ENCODE measurements around the gene BDNF. TPM values are rescaled to one million over a fixed set of nuclear protein-coding genes. Genes with fewer than 3 reads are reported as not detected.

Gene BDNF
- polyA plus RNA-seq, 1 donor (not counting 4 experiments of a cell fraction or from before 2014, with no cell fraction given): 0.35 TPM

DNA sequence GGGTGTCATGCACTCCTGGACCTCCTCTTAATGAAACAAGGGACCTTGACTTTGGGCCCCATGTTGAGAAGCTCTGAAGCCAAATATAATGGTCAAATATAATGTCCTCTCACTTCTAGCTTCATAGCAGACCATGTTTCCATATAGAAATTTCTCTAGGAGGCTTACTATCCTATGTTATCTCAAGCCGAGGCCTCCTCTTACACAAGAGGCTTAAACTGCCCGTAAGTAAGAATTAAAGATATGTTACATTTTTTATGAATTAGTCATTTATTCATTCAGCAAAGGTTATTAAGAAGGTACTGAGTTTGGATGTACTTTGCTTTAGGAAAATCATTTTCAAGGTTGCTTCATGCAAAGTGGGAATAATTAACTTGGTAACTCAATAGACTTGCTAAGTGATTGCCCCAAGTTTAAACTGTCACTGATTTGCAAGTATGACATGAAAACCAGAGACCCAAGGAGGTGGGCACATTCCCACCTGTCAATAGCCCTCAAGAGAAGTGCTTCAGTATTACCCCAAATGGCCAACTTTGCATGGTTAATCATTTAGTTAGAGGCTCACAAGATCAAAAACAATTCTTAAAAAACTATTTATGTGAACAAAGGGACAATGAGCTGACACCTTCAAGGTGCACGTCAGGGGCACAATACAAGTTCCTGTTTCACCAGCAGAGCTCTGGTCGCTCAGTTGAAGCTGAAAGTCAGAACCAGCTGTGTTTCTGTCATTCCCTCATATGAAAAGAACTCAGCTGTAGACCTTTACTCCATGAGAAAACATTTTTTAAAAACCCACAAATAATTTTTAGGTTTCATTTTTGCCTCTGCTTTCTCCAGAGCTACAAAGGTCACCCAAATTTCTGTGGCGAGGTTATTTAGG is 20.9 kb downstream of the BDNF start:
- H2AFZ ChIP-seq (ENCODE audit: control insufficient read depth, low read length): no peak overlapping the region
- H3K4me1 ChIP-seq (ENCODE audit: control insufficient read depth, extremely low read depth, insufficient read depth, low read length): peaks cover 3% of the 10 kb centered on the region
- FAIRE-seq: no peak
- no peaks in the 10 kb centered on the region for H4K20me1 ChIP-seq (ENCODE audit: control insufficient read depth, extremely low read depth, insufficient read depth, low read length)
- DNase-seq (ENCODE audit: low read depth, low spot score): no peak
- no peaks in the 10 kb centered on the region for H3K36me3 ChIP-seq (ENCODE audit: control insufficient read depth in 2 of 2, extremely low read depth in 1 of 2, insufficient read depth in 2 of 2, low read length in 2 of 2)
- H3K27me3 ChIP-seq (ENCODE audit: control insufficient read depth, extremely low read depth, insufficient read depth, low read length): no peaks in the 10 kb centered on the region
- no peak overlapping the region for H3K27ac ChIP-seq (ENCODE audit: control insufficient read depth, insufficient read depth, low read length)
- H3K9ac ChIP-seq (ENCODE audit: control insufficient read depth, extremely low read depth, insufficient read depth, low read length): no peak overlapping the region
- H3K9me1 ChIP-seq (ENCODE audit: control insufficient read depth, extremely low read depth, insufficient read depth, low read length): no peaks in the 10 kb centered on the region
- no peak overlapping the region for H3K4me2 ChIP-seq (ENCODE audit: control insufficient read depth, extremely low read depth, insufficient read depth, low read depth, low read length)
- dilution Hi-C loops (cut with MboI; ENCODE audit: extremely low pct_ligation_motif_present, low sequenced_read_pairs): no loop called here
- H3K9me3 ChIP-seq (ENCODE audit: control insufficient read depth, low read depth, low read length): no peaks in the 10 kb centered on the region
- no peak for TF ChIP-seq EZH2 (IDR thresholded peaks at IDR 0.05; ENCODE audit: low read length)
- TF ChIP-seq, protein P1, sequence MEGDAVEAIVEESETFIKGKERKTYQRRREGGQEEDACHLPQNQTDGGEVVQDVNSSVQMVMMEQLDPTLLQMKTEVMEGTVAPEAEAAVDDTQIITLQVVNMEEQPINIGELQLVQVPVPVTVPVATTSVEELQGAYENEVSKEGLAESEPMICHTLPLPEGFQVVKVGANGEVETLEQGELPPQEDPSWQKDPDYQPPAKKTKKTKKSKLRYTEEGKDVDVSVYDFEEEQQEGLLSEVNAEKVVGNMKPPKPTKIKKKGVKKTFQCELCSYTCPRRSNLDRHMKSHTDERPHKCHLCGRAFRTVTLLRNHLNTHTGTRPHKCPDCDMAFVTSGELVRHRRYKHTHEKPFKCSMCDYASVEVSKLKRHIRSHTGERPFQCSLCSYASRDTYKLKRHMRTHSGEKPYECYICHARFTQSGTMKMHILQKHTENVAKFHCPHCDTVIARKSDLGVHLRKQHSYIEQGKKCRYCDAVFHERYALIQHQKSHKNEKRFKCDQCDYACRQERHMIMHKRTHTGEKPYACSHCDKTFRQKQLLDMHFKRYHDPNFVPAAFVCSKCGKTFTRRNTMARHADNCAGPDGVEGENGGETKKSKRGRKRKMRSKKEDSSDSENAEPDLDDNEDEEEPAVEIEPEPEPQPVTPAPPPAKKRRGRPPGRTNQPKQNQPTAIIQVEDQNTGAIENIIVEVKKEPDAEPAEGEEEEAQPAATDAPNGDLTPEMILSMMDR (optimal IDR thresholded peaks at IDR 0.05 in 1 of 3, IDR thresholded peaks at IDR 0.05 in 1 of 3, conservative IDR thresholded peaks at IDR 0.05 in 1 of 3; ENCODE audit: extremely low read depth in 1 of 3, insufficient read depth in 2 of 3, low read length in 3 of 3): no peak
- H3K4me3 ChIP-seq (ENCODE audit: control insufficient read depth in 2 of 3, extremely low read depth in 1 of 3, insufficient read depth in 2 of 3, low read depth in 1 of 3, low read length in 3 of 3): no peak overlapping the region
- H3K79me2 ChIP-seq (ENCODE audit: control insufficient read depth, insufficient read depth, low read length): no peaks in the 10 kb centered on the region

DNA sequence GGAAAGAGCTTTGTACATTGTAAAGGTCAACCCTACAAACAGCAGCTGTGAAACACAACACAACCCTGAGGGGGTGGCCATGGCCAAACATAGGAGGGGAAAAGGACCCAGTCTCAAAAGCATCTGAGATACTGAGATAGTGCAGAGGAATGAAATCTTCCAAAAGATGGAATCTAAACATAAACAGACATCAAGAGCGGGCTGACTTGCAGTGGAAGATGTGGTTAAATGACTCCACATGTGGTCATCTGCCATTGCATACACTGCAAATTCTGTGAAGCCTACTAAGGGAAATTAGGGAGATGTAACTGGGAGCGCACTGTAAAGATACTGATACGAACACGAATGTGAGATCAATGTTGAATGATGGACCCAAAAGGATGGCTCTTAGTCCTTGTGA is 22.0 kb downstream of the BDNF start:
- no peaks in the 10 kb centered on the region for H3K36me3 ChIP-seq (ENCODE audit: control insufficient read depth in 2 of 2, extremely low read depth in 1 of 2, insufficient read depth in 2 of 2, low read length in 2 of 2)
- no peaks in the 10 kb centered on the region for H3K9me3 ChIP-seq (ENCODE audit: control insufficient read depth, low read depth, low read length)
- H3K79me2 ChIP-seq (ENCODE audit: control insufficient read depth, insufficient read depth, low read length): no peaks in the 10 kb centered on the region
- H3K4me3 ChIP-seq (ENCODE audit: control insufficient read depth in 2 of 3, extremely low read depth in 1 of 3, insufficient read depth in 2 of 3, low read depth in 1 of 3, low read length in 3 of 3): no peak overlapping the region
- H3K9me1 ChIP-seq (ENCODE audit: control insufficient read depth, extremely low read depth, insufficient read depth, low read length): no peaks in the 10 kb centered on the region
- dilution Hi-C loops (cut with MboI; ENCODE audit: extremely low pct_ligation_motif_present, low sequenced_read_pairs): no loop called here
- peaks cover 12% of the 10 kb centered on the region for H3K4me1 ChIP-seq (ENCODE audit: control insufficient read depth, extremely low read depth, insufficient read depth, low read length)
- H3K4me2 ChIP-seq (ENCODE audit: control insufficient read depth, extremely low read depth, insufficient read depth, low read depth, low read length): no peak overlapping the region
- FAIRE-seq (no peak), DNase-seq (ENCODE audit: low read depth, low spot score) (no peak)
- H4K20me1 ChIP-seq (ENCODE audit: control insufficient read depth, extremely low read depth, insufficient read depth, low read length): no peaks in the 10 kb centered on the region
- H2AFZ ChIP-seq (ENCODE audit: control insufficient read depth, low read length): no peak overlapping the region
- TF ChIP-seq EZH2 (IDR thresholded peaks at IDR 0.05; ENCODE audit: low read length): no peak
- TF ChIP-seq, protein P1 (optimal IDR thresholded peaks at IDR 0.05 in 1 of 3, IDR thresholded peaks at IDR 0.05 in 1 of 3, conservative IDR thresholded peaks at IDR 0.05 in 1 of 3; ENCODE audit: extremely low read depth in 1 of 3, insufficient read depth in 2 of 3, low read length in 3 of 3): no peak
- no peak overlapping the region for H3K9ac ChIP-seq (ENCODE audit: control insufficient read depth, extremely low read depth, insufficient read depth, low read length)
- H3K27ac ChIP-seq (ENCODE audit: control insufficient read depth, insufficient read depth, low read length): no peak overlapping the region
- no peaks in the 10 kb centered on the region for H3K27me3 ChIP-seq (ENCODE audit: control insufficient read depth, extremely low read depth, insufficient read depth, low read length)
